OCI-LY7 (cell line): Measurements from ENCODE around the gene SBF2. TPM values are rescaled to one million over a fixed set of nuclear protein-coding genes. Genes with fewer than 3 reads are reported as not detected.
A peak's percentile ranks its signal among the peaks of the same experiment; 100 is the strongest.

Experiments
- BruUV-seq: library from RNA; stranded (reverse); fragments of 400-500 nt; replicated peaks from 2 replicates; lab custom pipeline; 2021; lab: Mats Ljungman, UMichigan
- CTCF ChIA-PET: fragments of 300-600 bp; sonication (Branson Sonifier 250); formaldehyde crosslinking; loops from one replicate; lab custom pipeline; 2022; ENCODE audit warnings: antibody characterized with exemption; ENCODE audit not compliant: unreplicated experiment; lab: Charles Lee
- POLR2A ChIA-PET: fragments of 300-600 bp; sonication (Branson Sonifier 250); formaldehyde crosslinking; loops from one replicate; lab custom pipeline; 2022; ENCODE audit warnings: antibody characterized with exemption; lab: Charles Lee
- DNase-seq: peaks from one replicate; pipeline ENCODE4 v3.0.0-alpha.2; 2015; ENCODE audit warnings: low spot score
- H2AFZ ChIP-seq: fragments of 200-600 bp; sonication (generic), shearing (Covaris generic); 2 replicates; pipeline ENCODE4 v1.6.1; 2014; ENCODE audit warnings: mild to moderate bottlenecking, antibody characterized with exemption, low read length, moderate library complexity
- H3K27ac ChIP-seq: fragments of 200-600 bp; sonication (generic); 2 replicates; pipeline ENCODE4 v1.5.1; 2014; ENCODE audit warnings: mixed run types, low read depth, mild to moderate bottlenecking, moderate library complexity, low read length, inconsistent platforms; ENCODE audit not compliant: poor library complexity, severe bottlenecking
- H3K36me3 ChIP-seq: fragments of 200-600 bp; sonication (generic); 2 replicates; pipeline ENCODE4 v1.6.1; 2014; ENCODE audit warnings: mild to moderate bottlenecking, antibody characterized with exemption, low read length, moderate library complexity, mixed read lengths; ENCODE audit not compliant: insufficient read depth
- H3K4me1 ChIP-seq: fragments of 200-600 bp; sonication (generic); 2 replicates; pipeline ENCODE4 v1.5.1; 2014; ENCODE audit warnings: mild to moderate bottlenecking, low read length; ENCODE audit not compliant: insufficient read depth, poor library complexity, severe bottlenecking
- H3K4me2 ChIP-seq: fragments of 200-600 bp; sonication (generic); 2 replicates; pipeline ENCODE4 v1.6.1; 2014; ENCODE audit warnings: mild to moderate bottlenecking, low read length
- H3K4me3 ChIP-seq: fragments of 200-600 bp; sonication (generic); 2 replicates; pipeline ENCODE4 v1.5.1; 2014; ENCODE audit warnings: mild to moderate bottlenecking, low read depth, low read length; ENCODE audit not compliant: poor library complexity, severe bottlenecking
- H3K79me2 ChIP-seq: fragments of 200-600 bp; sonication (generic); 2 replicates; pipeline ENCODE4 v1.6.1; 2016; ENCODE audit warnings: low read depth, mild to moderate bottlenecking, low read length, moderate library complexity, mixed read lengths; ENCODE audit not compliant: insufficient read depth
- H3K9me2 ChIP-seq: fragments of 200-600 bp; sonication (generic); 2 replicates; pipeline ENCODE4 v1.6.1; 2016; ENCODE audit warnings: mild to moderate bottlenecking, low read length, mixed read lengths; ENCODE audit not compliant: insufficient read depth
- H3K9me3 ChIP-seq: fragments of 200-600 bp; sonication (generic); 2 replicates; pipeline ENCODE4 v1.6.1; 2014; ENCODE audit warnings: mild to moderate bottlenecking, mixed run types, low read length, mixed read lengths
- H4K20me1 ChIP-seq: fragments of 200-600 bp; sonication (generic); 2 replicates; pipeline ENCODE4 v1.6.1; 2014; ENCODE audit warnings: mild to moderate bottlenecking, antibody characterized with exemption, low read length, moderate library complexity, mixed read lengths; ENCODE audit not compliant: insufficient read depth
- EZH2phosphoT487 ChIP-seq: fragments of 200-600 bp; sonication (generic); IDR thresholded peaks from 2 replicates; pipeline ENCODE4 v1.6.1; 2018; ENCODE audit warnings: low read depth, borderline replicate concordance, mild to moderate bottlenecking, mixed run types, antibody characterized with exemption, low read length, moderate library complexity, mixed read lengths
- intact Hi-C: fragments of 100-400 bp; cut with micrococcal nuclease; formaldehyde crosslinking; loops from one replicate; pipeline ENCODE4 v1.10.0; 2022; ENCODE audit not compliant: unreplicated experiment
- total RNA-seq, 2 experiments: library from RNA; depleted of rRNA in 1 of 2; stranded (reverse); fragments of >200 nt in 1 of 2; shearing (Covaris generic) in 1 of 2; gene quantifications; 2 replicates each; pipeline ENCODE4 v1.2.3, GENCODE V29; 2014 to 2022
- TF ChIP-seq, protein P1 (sequence below): fragments of 200-600 bp; sonication (generic); conservative IDR thresholded peaks from 2 replicates; pipeline ENCODE4 v1.5.1; 2014; ENCODE audit warnings: mild to moderate bottlenecking, antibody characterized with exemption, low read length, moderate library complexity, mixed read lengths

SBF2 gene
- total RNA-seq, 2 experiments from 2014 or later, result 12.9 to 14.3 TPM

DNA sequence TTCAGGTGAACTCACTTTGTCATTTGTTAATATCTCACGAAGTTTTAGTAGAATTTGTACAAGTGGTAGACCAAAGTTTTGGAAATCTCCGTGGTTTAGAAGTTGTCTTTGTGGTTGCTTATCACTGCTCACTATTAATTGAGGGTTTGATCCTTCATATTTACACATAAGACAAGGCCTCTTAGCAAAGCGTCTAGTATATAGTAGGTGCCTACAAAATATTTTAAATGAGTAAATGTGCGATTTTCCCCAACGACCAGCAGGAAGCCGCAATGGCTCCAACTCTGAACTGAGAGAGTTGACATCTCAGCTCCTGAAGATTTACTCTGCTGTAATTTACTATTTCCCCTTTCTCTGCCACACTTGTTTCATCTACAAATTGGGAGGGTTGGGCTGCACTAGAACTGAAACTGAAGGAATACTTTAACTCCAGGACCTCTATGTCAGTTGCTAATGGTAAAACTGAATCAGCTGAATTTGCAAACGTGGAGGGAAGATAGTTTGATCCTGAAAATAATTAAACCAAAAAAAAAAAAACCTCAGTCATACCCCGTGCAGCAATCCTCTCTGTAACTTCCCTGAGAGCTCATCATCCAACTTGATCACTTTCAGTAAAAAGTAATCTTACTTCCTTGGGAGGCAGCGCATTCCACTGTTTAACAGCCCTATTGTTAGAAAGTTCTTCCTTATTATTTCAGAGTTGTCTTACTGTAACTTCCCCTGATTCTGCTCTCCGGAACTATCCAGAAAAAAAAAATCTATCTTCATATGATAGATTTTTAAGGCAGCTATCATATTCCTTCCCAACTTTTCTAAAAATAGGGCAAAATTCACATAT is 1.3 kb upstream of the SBF2 start:
- intact Hi-C loops, result no loop called here
- Histone ChIP-seq H3K9me3 (no peaks in the 10 kb centered on the region), H3K9me2 (no peaks in the 10 kb centered on the region), H3K4me2 (peak overlapping the region; percentile 83), H3K79me2 (no peaks in the 10 kb centered on the region), H3K4me3 (peak overlapping the region; percentile 89), H3K4me1 (peaks cover 20% of the 10 kb centered on the region), H3K27ac (no peak overlapping the region), H4K20me1 (peaks cover 7% of the 10 kb centered on the region; the same call in 1 of the 2 replicates), H3K36me3 (no peaks in the 10 kb centered on the region), H2AFZ (peak overlapping the region; percentile 96; the same call in 1 of the 2 replicates)
- ChIA-PET POLR2A (interaction anchor here (0.7 to 1.2 kb wide), 3 partner anchors 11 to 19 kb away, joined by 3 to 6 read pairs (median 5); no protein-coding TSS in a partner anchor), CTCF (no interaction called here)
- no peak for TF ChIP-seq EZH2phosphoT487
- TF ChIP-seq, protein P1, sequence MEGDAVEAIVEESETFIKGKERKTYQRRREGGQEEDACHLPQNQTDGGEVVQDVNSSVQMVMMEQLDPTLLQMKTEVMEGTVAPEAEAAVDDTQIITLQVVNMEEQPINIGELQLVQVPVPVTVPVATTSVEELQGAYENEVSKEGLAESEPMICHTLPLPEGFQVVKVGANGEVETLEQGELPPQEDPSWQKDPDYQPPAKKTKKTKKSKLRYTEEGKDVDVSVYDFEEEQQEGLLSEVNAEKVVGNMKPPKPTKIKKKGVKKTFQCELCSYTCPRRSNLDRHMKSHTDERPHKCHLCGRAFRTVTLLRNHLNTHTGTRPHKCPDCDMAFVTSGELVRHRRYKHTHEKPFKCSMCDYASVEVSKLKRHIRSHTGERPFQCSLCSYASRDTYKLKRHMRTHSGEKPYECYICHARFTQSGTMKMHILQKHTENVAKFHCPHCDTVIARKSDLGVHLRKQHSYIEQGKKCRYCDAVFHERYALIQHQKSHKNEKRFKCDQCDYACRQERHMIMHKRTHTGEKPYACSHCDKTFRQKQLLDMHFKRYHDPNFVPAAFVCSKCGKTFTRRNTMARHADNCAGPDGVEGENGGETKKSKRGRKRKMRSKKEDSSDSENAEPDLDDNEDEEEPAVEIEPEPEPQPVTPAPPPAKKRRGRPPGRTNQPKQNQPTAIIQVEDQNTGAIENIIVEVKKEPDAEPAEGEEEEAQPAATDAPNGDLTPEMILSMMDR, result no peak
- DNase-seq, result no peak
- BruUV-seq, result no TSS peak

DNA sequence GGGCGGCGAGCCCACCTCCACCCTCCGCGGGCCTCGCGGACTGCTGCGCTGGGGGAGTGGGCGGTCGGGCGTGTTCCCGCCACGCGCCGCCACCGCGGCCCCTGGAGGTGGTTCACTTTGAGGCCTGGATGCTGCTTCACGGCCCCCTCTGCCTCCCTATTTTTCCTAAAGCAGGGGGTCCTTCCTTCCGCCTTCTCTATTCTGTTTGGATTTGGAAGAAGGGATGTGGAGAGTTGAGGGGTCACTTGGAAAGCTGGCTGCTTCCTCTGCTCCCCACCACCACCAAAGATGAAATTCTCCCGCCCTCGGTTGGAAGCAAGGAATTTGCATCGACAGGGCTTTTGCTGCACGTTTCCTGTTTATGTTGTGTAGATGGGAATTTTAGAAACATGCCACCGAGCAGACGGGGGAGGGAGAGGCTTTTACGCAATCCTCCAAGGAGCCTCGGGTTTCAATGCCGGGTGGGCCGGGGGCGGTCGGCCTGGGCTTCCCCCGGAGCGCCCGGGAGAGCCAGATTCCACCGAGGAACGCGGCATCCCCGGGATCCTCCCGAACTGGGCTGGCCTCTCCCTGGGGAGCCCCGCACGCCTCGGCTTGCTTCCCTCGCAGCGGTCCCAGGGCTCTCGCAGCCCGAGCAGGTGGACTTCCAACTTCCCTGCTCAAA is 403 bp upstream of the SBF2 start:
- H3K36me3 ChIP-seq, result no peaks in the 10 kb centered on the region
- no peaks in the 10 kb centered on the region for H3K9me2 ChIP-seq
- CTCF ChIA-PET, result no interaction called here
- peaks cover 20% of the 10 kb centered on the region for H3K4me1 ChIP-seq
- BruUV-seq, result no TSS peak
- H4K20me1 ChIP-seq, result peaks cover 7% of the 10 kb centered on the region; the same call in 1 of the 2 replicates
- no peak overlapping the region for H3K27ac ChIP-seq
- peak overlapping the region; percentile 83 for H3K4me2 ChIP-seq
- peak overlapping the region; percentile 96 for H2AFZ ChIP-seq
- no peaks in the 10 kb centered on the region for H3K79me2 ChIP-seq
- peak overlapping the region; percentile 89 for H3K4me3 ChIP-seq
- POLR2A ChIA-PET, result interaction anchor here (1.2 kb wide), 1 partner anchor 20 kb away, joined by 6 read pairs; no protein-coding TSS in a partner anchor
- no peaks in the 10 kb centered on the region for H3K9me3 ChIP-seq
- intact Hi-C loops, result no loop called here
- no peak for DNase-seq
- no peak for TF ChIP-seq EZH2phosphoT487
- TF ChIP-seq, protein P1, result no peak
